IMR-90 (cell line): ENCODE results near the gene UBE3C.

Experiments
- CEBPB ChIP-seq: IDR thresholded peaks from 2 replicates; pipeline ENCODE4 v1.6.1; 2012; ENCODE audit warnings: low read depth, low read length, improper control_type of control experiment
- FOS ChIP-seq: fragments of 150-350 bp; IDR thresholded peaks from 2 replicates; pipeline ENCODE4 v1.6.1; 2016; ENCODE audit warnings: low read depth, low read length
- MAFK ChIP-seq: IDR thresholded peaks from 2 replicates; pipeline ENCODE4 v1.6.1; 2012; ENCODE audit warnings: low read depth, low read length, improper control_type of control experiment
- NFE2L2 ChIP-seq: fragments of 150-350 bp; IDR thresholded peaks from 2 replicates; pipeline ENCODE4 v1.6.1; 2016; ENCODE audit warnings: low read depth, mild to moderate bottlenecking, low read length
- POLR2A ChIP-seq: IDR thresholded peaks from 2 replicates; pipeline ENCODE4 v1.6.1; 2012; ENCODE audit warnings: mild to moderate bottlenecking, low read depth, low read length
- RAD21 ChIP-seq: IDR thresholded peaks from 2 replicates; pipeline ENCODE4 v1.6.1; 2012; ENCODE audit warnings: low read length, improper control_type of control experiment
- TF ChIP-seq, protein P1 (sequence below): conservative IDR thresholded peaks from 2 replicates; pipeline ENCODE4 v1.5.1; 2012; ENCODE audit warnings: mild to moderate bottlenecking, low read depth, low read length, improper control_type of control experiment
- TF ChIP-seq, protein P2 (sequence below): fragments of 150-350 bp; IDR thresholded peaks from 2 replicates; pipeline ENCODE4 v1.6.1; 2017; ENCODE audit warnings: mild to moderate bottlenecking, antibody characterized with exemption, low read length, low read depth
- TF ChIP-seq, protein P3 (sequence below): fragments of 150-350 bp; IDR thresholded peaks from 2 replicates; pipeline ENCODE4 v1.6.1; 2016; ENCODE audit warnings: low read depth, mild to moderate bottlenecking, low read length, moderate library complexity, borderline replicate concordance

DNA sequence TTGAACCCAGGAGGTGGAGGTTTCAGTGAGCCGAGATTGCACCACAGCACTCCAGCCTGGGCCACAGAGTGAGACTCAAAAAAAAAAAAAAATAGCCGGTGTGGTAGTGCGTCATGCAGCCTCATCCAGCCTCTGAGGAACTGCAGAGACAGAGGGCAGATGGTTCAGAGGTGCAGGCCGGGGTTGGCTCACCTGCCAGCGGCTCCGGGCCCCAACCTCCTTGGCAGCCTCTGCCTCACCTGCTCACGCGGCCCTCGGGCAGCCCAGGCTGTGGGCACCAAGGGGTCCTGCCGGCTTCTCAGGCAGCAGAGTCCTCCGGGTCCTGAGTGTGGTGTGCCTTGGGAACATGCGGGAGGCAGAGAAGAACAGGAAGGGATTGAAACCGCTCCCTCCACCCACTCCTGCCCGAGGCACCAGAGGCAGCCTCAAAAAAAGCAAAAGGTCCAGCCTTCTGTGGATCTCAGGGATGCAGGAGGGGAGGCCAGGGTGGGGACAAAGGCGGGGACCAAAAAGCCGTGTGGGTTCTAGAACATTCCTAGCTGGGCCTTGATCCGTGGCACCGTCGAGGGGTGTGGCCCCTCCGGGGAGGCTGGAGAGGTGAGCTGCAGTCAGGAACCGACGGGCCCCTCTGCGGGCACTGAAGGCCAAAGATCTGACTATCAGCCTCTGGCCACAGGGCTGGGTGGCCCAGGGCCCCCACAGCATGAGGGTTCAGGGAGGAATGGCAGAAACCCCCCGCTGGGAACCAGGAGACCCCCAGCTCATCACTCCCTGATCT is 142.7 kb downstream of the UBE3C start:
- TF ChIP-seq RAD21 (no peak), CEBPB (no peak), NFE2L2 (no peak), FOS (no peak), MAFK (no peak), POLR2A (no peak)
- TF ChIP-seq, protein P1, sequence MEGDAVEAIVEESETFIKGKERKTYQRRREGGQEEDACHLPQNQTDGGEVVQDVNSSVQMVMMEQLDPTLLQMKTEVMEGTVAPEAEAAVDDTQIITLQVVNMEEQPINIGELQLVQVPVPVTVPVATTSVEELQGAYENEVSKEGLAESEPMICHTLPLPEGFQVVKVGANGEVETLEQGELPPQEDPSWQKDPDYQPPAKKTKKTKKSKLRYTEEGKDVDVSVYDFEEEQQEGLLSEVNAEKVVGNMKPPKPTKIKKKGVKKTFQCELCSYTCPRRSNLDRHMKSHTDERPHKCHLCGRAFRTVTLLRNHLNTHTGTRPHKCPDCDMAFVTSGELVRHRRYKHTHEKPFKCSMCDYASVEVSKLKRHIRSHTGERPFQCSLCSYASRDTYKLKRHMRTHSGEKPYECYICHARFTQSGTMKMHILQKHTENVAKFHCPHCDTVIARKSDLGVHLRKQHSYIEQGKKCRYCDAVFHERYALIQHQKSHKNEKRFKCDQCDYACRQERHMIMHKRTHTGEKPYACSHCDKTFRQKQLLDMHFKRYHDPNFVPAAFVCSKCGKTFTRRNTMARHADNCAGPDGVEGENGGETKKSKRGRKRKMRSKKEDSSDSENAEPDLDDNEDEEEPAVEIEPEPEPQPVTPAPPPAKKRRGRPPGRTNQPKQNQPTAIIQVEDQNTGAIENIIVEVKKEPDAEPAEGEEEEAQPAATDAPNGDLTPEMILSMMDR: no peak
- TF ChIP-seq, protein P2, sequence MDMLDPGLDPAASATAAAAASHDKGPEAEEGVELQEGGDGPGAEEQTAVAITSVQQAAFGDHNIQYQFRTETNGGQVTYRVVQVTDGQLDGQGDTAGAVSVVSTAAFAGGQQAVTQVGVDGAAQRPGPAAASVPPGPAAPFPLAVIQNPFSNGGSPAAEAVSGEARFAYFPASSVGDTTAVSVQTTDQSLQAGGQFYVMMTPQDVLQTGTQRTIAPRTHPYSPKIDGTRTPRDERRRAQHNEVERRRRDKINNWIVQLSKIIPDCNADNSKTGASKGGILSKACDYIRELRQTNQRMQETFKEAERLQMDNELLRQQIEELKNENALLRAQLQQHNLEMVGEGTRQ: no peak
- TF ChIP-seq, protein P3, sequence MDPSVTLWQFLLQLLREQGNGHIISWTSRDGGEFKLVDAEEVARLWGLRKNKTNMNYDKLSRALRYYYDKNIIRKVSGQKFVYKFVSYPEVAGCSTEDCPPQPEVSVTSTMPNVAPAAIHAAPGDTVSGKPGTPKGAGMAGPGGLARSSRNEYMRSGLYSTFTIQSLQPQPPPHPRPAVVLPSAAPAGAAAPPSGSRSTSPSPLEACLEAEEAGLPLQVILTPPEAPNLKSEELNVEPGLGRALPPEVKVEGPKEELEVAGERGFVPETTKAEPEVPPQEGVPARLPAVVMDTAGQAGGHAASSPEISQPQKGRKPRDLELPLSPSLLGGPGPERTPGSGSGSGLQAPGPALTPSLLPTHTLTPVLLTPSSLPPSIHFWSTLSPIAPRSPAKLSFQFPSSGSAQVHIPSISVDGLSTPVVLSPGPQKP: no peak
